DND-41 (cell line): ENCODE results near the gene CCDC30.

ENCODE experiments used
- CTCF ChIP-seq: IDR thresholded peaks from 2 replicates; pipeline ENCODE4 v1.5.1; 2012; ENCODE audit warnings: borderline replicate concordance, low read length, moderate library complexity, mild to moderate bottlenecking; ENCODE audit not compliant: poor library complexity, severe bottlenecking; ENCODE audit errors: extremely low read depth
- EZH2 ChIP-seq: IDR thresholded peaks from 3 replicates; pipeline ENCODE4 v1.6.1; 2012; ENCODE audit warnings: borderline replicate concordance, low read depth, mild to moderate bottlenecking, moderate library complexity, low read length, inconsistent platforms; ENCODE audit not compliant: severe bottlenecking

GRCh38 chr1:42567038-42567437 is 104.0 kb downstream of the CCDC30 start:
- no peak for TF ChIP-seq CTCF
- TF ChIP-seq EZH2 = no peak
